Thymus (tissue), 11 donors: Measurements from ENCODE around the gene RAP1GAP. TPM values are rescaled to one million over a fixed set of nuclear protein-coding genes. Genes with fewer than 3 reads are reported as not detected.

Experiments used
- DNase-seq, 9 donors: peaks; one replicate each; pipeline ENCODE4 v3.0.0-alpha.2; 2013; ENCODE audit warnings: low spot score in 9 of 9, low read depth in 6 of 9, missing footprints in 1 of 9
- H3K27ac ChIP-seq, 2 donors: one replicate each; pipeline ENCODE4 v1.5.1; 2013; ENCODE audit warnings: control low read depth in 1 of 2, low read depth in 1 of 2, low read length in 1 of 2, mild to moderate bottlenecking in 1 of 2, moderate library complexity in 1 of 2
- H3K27me3 ChIP-seq, 2 donors: one replicate each; pipeline ENCODE4 v1.5.1; 2013; ENCODE audit warnings: low read length in 1 of 2; ENCODE audit not compliant: control insufficient read depth in 2 of 2, insufficient read depth in 1 of 2
- H3K36me3 ChIP-seq, 2 donors: one replicate each; pipeline ENCODE4 v1.5.1; 2013; ENCODE audit warnings: low read length in 1 of 2, mild to moderate bottlenecking in 1 of 2, moderate library complexity in 1 of 2; ENCODE audit not compliant: control insufficient read depth in 2 of 2, insufficient read depth in 2 of 2
- H3K4me1 ChIP-seq, 2 donors: one replicate each; pipeline ENCODE4 v1.5.1; 2013; ENCODE audit warnings: low read length in 2 of 2; ENCODE audit not compliant: control insufficient read depth in 2 of 2, insufficient read depth in 2 of 2
- H3K4me3 ChIP-seq, 2 donors: one replicate each; pipeline ENCODE4 v1.5.1; 2013; ENCODE audit warnings: low read length in 2 of 2, control low read depth in 1 of 2, mild to moderate bottlenecking in 1 of 2
- H3K9me3 ChIP-seq, 2 donors: one replicate each; pipeline ENCODE4 v1.5.1; 2013; ENCODE audit warnings: low read length in 1 of 2, mild to moderate bottlenecking in 1 of 2; ENCODE audit not compliant: control insufficient read depth in 2 of 2, insufficient read depth in 1 of 2
- WGBS: extraction: QIAGEN DNeasy Blood & Tissue Kit; methylation state at CpG from one replicate; pipeline ENCODE4 v1.1.7; 2013; 5-methylcytosine and 5-hydroxymethylcytosine counted together
- polyA plus RNA-seq: library from polyadenylated mRNA; stranded (reverse); fragments of 200-250 nt; gene quantifications from one replicate; pipeline ENCODE4 v1.2.3, GENCODE V29; 2013
- total RNA-seq: library from RNA; stranded (reverse); fragments of 120-200 nt; gene quantifications from one replicate; pipeline ENCODE4 v1.2.4, GENCODE V29; 2013
- donor health status: healthy.

RAP1GAP gene
- total and polyA plus RNA-seq, 2 donors: 1.6 to 3.5 TPM

DNA sequence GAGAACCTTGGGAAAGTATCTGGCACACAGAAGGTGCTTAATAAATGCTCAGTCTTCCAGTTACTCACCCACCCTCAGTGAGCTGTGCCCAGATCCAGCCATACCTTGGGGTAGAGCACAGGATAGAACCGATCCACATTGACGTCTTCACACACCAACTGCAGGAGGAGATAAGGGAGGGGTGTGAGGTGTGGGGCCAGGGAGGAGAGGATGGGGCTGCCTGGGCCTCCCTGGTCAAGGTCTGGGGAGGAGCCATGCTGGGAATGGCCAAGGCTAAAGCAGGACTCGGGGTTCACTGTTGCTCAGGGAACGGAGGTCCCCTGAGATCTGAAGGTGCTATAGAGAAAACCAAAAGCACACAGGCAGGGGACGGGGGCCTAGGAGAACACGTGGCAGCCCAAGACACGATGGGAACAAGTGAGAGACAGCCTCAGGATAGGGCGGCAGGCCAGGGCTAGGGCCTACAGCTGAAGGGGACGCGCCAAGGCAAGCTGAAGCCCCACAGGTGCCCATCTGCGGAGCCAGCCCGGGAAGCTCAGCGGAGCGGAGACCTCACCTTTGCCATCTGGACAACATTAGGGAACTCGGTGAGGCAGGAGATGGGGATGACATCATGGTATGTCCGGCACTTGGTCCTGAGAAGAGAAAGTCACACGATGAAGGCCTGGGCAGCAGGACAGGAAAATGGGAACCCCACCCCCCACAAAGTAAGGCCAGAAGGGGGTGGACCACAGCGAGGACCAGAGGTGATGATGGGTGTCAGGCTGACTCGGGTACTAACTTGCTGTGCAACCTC lies 55.9 kb downstream of the RAP1GAP start:
- Histone ChIP-seq H3K4me3 (no peak overlapping the region), H3K9me3 (no peaks in the 10 kb centered on the region), H3K36me3 (no peaks in the 10 kb centered on the region), H3K27ac (no peak overlapping the region), H3K27me3 (peaks cover 0 to 24% of the 10 kb centered on the region in 2 donors), H3K4me1 (peaks cover 0 to 4% of the 10 kb centered on the region in 2 donors)
- no peak for DNase-seq
- whole genome bisulfite sequencing: 92% methylated on average over 19 of the region's 19 CpGs

DNA sequence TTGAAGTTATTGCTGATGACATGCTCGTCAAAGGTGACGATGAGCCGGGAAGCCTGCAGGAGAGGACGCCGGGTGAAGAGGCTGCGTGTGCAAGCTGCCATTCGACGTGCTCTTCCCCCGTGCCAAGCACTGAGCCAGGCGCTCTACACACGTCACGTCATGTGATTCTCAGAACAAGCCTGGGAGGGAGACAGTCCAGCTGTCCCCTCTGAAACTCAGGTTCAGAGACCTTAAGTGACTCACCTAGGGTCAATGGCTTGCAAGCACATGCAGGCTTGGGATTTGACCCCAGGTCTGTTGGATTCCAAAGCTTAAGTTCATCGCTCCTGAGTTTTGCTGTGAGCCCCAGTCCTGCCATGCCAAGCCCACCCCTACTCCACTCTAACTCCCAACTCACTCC lies 57.1 kb downstream of the RAP1GAP start:
- no peak overlapping the region for H3K27ac ChIP-seq
- peaks cover 0 to 25% of the 10 kb centered on the region in 2 donors for H3K27me3 ChIP-seq
- H3K4me3 ChIP-seq: no peak overlapping the region
- no peaks in the 10 kb centered on the region for H3K36me3 ChIP-seq
- no peaks in the 10 kb centered on the region for H3K9me3 ChIP-seq
- WGBS: 97% methylated on average over 13 of the region's 13 CpGs
- DNase-seq: no peak
- peaks cover 0 to 3% of the 10 kb centered on the region in 2 donors for H3K4me1 ChIP-seq

DNA sequence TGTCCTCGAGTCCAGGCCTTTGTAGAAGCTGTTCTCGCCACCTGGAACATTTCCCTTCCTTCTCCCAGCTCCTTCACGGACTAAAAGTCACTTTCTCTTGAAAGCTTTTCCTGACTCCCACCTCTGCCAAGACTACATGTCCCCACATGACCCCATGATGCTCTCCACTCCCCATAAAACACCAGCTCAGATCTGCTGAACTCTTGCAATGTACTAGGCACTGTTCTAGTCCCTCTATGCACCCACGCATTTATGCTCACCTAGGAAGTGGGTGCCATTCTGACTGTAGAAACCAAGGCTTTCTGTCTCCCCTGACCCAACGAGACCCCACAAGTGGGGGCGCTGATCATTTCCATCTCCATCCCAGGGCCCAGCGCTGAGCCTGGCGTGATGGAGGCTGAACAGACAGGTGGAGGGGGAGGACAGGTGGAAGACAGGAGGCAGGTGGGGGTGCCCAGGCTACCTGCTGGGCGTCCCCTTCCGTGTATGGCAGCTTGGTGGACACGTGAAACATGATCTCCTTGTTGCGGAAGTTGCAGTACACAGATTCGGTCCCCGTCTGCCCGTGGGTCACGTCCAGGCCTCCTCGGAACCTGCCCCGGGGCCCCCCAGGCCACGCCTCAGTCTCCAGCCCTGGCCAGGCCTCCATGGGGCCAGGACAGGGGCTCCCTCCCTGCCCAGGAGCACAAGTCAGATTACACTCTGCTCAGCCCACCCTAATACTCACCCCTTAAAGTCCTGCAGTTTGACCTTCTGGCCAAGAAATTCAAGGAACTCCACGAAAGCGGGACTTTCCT lies 58.0 kb downstream of the RAP1GAP start:
- Histone ChIP-seq H3K9me3 (no peaks in the 10 kb centered on the region), H3K4me1 (peaks cover 0 to 3% of the 10 kb centered on the region in 2 donors), H3K27ac (no peak overlapping the region), H3K36me3 (no peaks in the 10 kb centered on the region), H3K4me3 (no peak overlapping the region), H3K27me3 (peaks cover 0 to 24% of the 10 kb centered on the region in 2 donors)
- no peak for DNase-seq
- WGBS: 93% methylated on average over 21 of the region's 21 CpGs

GRCh38 chr1:21610027-21610426 lies 59.1 kb downstream of the RAP1GAP start:
- H3K4me3 ChIP-seq: no peak overlapping the region
- H3K27ac ChIP-seq: no peak overlapping the region
- WGBS: 54% methylated on average over 16 of the region's 16 CpGs
- H3K9me3 ChIP-seq: no peaks in the 10 kb centered on the region
- H3K4me1 ChIP-seq: peaks cover 0 to 2% of the 10 kb centered on the region in 2 donors
- peaks cover 0 to 24% of the 10 kb centered on the region in 2 donors for H3K27me3 ChIP-seq
- no peaks in the 10 kb centered on the region for H3K36me3 ChIP-seq
- DNase-seq: no peak

- Histone ChIP-seq H3K4me3 (no peak overlapping the region), H3K9me3 (no peaks in the 10 kb centered on the region), H3K27me3 (peaks cover 0 to 24% of the 10 kb centered on the region in 2 donors), H3K4me1 (no peaks in the 10 kb centered on the region), H3K36me3 (no peaks in the 10 kb centered on the region), H3K27ac (no peak overlapping the region)
- DNase-seq: no peak
- WGBS: 84% methylated on average over 4 of the region's 4 CpGs
Observed at GRCh38 chr1:21608798-21609197, 60.4 kb downstream of the RAP1GAP start.

GRCh38 chr1:21607549-21608529 lies 61.3 kb downstream of the RAP1GAP start:
- H3K4me3 ChIP-seq: no peak overlapping the region

DNA sequence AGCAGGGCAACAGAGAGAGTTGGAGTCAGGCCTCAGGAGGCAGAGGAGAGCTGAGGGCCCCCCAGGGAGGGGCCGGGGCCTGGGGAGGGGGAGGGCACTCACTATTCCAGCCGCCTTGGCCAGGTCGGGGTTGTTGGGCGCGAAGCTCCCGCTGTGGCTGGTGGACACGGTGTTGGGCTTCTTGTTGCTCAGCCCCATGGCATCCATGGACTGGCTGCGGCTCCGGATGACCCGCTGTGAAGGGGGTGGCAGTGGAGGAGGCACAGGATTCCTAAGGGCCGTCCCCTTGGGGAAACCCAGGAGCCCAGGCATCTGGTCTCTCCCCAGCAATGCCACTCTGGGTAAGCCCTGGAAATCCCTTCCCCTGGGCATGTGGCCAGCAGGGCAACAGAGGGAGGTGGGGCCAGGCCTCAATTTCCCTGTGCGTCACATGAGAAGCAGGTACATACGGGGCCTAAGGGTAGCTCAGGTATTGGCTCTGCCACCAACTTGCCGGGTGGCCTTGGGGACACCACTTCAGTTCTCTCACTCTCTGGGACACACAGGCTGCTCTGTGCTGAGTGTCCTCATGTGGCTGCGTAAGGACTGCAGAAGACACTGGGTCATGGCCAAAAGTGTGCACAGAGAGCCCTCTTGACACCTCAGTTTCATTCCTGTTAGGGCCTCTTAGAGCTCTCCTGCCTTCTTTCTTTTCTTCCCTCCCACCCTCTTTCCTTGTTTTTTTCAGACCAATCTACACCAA lies 63.0 kb downstream of the RAP1GAP start:
- H3K9me3 ChIP-seq: no peaks in the 10 kb centered on the region
- DNase-seq: no peak
- H3K27ac ChIP-seq: no peak overlapping the region
- 89% methylated on average over 15 of the region's 15 CpGs for WGBS
- no peak overlapping the region for H3K4me3 ChIP-seq
- H3K27me3 ChIP-seq: peaks cover 0 to 22% of the 10 kb centered on the region in 2 donors
- no peaks in the 10 kb centered on the region for H3K4me1 ChIP-seq
- H3K36me3 ChIP-seq: no peaks in the 10 kb centered on the region

More at GRCh38 chr1:21607549-21608529, 61.3 kb downstream of the RAP1GAP start:
- H3K27ac ChIP-seq: no peak overlapping the region
- no peaks in the 10 kb centered on the region for H3K4me1 ChIP-seq
- peak in 1 of 9 donors; percentile 20 for DNase-seq
- peaks cover 0 to 24% of the 10 kb centered on the region in 2 donors for H3K27me3 ChIP-seq
- no peaks in the 10 kb centered on the region for H3K36me3 ChIP-seq
- no peaks in the 10 kb centered on the region for H3K9me3 ChIP-seq
- 43% methylated on average over 37 of the region's 37 CpGs for WGBS

GRCh38 chr1:21605012-21605715 lies 64.0 kb downstream of the RAP1GAP start:
- DNase-seq: no peak
- H3K36me3 ChIP-seq: no peaks in the 10 kb centered on the region
- no peaks in the 10 kb centered on the region for H3K9me3 ChIP-seq
- no peak overlapping the region for H3K4me3 ChIP-seq
- WGBS: 93% methylated on average over 7 of the region's 7 CpGs
- peaks cover 0 to 22% of the 10 kb centered on the region in 2 donors for H3K27me3 ChIP-seq
- no peaks in the 10 kb centered on the region for H3K4me1 ChIP-seq
- no peak overlapping the region for H3K27ac ChIP-seq
